Thymus (tissue), 11 donors: ENCODE results near the gene CHSY1. TPM values are rescaled to one million over a fixed set of nuclear protein-coding genes. Genes with fewer than 3 reads are reported as not detected.

ENCODE experiments used
- DNase-seq, 9 donors: peaks; one replicate each; pipeline ENCODE4 v3.0.0-alpha.2; 2013; ENCODE audit warnings: low spot score in 9 of 9, low read depth in 6 of 9, missing footprints in 1 of 9
- H3K27ac ChIP-seq, 2 donors: one replicate each; pipeline ENCODE4 v1.5.1; 2013; ENCODE audit warnings: control low read depth in 1 of 2, low read depth in 1 of 2, low read length in 1 of 2, mild to moderate bottlenecking in 1 of 2, moderate library complexity in 1 of 2
- H3K27me3 ChIP-seq, 2 donors: one replicate each; pipeline ENCODE4 v1.5.1; 2013; ENCODE audit warnings: low read length in 1 of 2; ENCODE audit not compliant: control insufficient read depth in 2 of 2, insufficient read depth in 1 of 2
- H3K36me3 ChIP-seq, 2 donors: one replicate each; pipeline ENCODE4 v1.5.1; 2013; ENCODE audit warnings: low read length in 1 of 2, mild to moderate bottlenecking in 1 of 2, moderate library complexity in 1 of 2; ENCODE audit not compliant: control insufficient read depth in 2 of 2, insufficient read depth in 2 of 2
- H3K4me1 ChIP-seq, 2 donors: one replicate each; pipeline ENCODE4 v1.5.1; 2013; ENCODE audit warnings: low read length in 2 of 2; ENCODE audit not compliant: control insufficient read depth in 2 of 2, insufficient read depth in 2 of 2
- H3K4me3 ChIP-seq, 2 donors: one replicate each; pipeline ENCODE4 v1.5.1; 2013; ENCODE audit warnings: low read length in 2 of 2, control low read depth in 1 of 2, mild to moderate bottlenecking in 1 of 2
- H3K9me3 ChIP-seq, 2 donors: one replicate each; pipeline ENCODE4 v1.5.1; 2013; ENCODE audit warnings: low read length in 1 of 2, mild to moderate bottlenecking in 1 of 2; ENCODE audit not compliant: control insufficient read depth in 2 of 2, insufficient read depth in 1 of 2
- WGBS: extraction: QIAGEN DNeasy Blood & Tissue Kit; methylation state at CpG from one replicate; pipeline ENCODE4 v1.1.7; 2013; 5-methylcytosine and 5-hydroxymethylcytosine counted together
- polyA plus RNA-seq: library from polyadenylated mRNA; stranded (reverse); fragments of 200-250 nt; gene quantifications from one replicate; pipeline ENCODE4 v1.2.3, GENCODE V29; 2013
- total RNA-seq: library from RNA; stranded (reverse); fragments of 120-200 nt; gene quantifications from one replicate; pipeline ENCODE4 v1.2.4, GENCODE V29; 2013
- donor health status: healthy.

Gene CHSY1
- total and polyA plus RNA-seq, 2 donors: 13.1 to 14.9 TPM

DNA sequence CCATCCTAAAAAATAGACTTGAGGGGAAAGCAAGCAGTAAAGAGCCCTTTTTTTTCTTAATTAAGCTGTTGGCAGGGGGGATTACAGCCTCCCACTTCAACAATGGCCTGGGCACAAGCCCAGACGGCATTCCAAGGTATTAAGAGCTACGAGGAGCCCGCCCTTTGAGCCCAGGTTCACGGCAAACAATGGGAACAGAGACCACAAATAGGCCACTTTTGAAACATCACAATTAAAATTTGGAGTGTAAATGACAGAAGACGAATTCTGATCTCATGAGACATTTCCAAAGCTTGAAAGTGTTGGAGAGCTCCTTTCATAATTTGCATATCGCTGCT, 8.9 kb downstream of the CHSY1 start:
- peaks cover 34 to 44% of the 10 kb centered on the region in 2 donors for H3K4me1 ChIP-seq
- H3K9me3 ChIP-seq: no peaks in the 10 kb centered on the region
- no peak for DNase-seq
- H3K36me3 ChIP-seq: no peaks in the 10 kb centered on the region
- no peak overlapping the region for H3K4me3 ChIP-seq
- no peaks in the 10 kb centered on the region for H3K27me3 ChIP-seq
- 76% methylated on average over 6 of the region's 6 CpGs for whole genome bisulfite sequencing
- H3K27ac ChIP-seq: peak overlapping the region in 1 of 2 donors; percentile 68

DNA sequence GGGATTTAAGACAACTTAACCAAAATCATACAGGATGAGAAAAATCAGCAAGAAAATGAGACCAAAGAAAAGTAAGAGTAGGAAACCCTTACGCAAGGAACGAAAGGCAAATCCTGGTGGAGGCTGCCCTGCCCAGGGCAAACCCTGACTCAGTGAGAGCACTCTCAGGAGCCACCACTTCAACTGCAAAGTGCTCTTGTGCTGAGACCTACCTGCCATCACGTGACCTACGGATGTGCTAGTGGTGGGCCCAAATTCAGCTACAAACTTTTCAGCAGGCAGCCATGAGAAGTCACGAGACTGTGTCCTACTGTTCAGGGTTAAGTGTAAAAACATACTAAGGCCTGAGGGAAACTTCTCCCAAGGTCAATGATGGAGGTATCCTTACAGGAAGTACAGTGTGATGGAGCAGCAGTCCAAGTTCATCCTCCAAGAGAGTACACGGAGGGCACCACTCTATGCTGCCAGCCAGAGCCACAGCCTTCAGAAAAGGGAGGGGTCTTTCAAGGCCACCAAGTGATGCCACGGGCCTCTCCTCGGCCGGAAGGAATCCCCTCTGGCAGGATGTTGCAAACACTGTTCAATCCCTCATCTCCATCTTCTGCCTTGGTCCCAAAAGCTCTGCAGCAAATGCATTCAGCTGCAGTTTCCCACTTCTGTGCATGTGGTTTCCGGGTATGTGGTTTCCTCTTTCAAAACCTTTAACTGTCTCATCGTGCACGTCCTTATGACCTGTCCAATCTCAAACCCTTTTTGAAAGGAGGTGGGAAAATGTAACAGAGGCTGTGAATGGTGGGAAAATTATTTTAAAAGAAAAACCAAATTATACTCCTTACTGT, 9.5 kb downstream of the CHSY1 start:
- Histone ChIP-seq H3K27me3 (no peaks in the 10 kb centered on the region), H3K9me3 (no peaks in the 10 kb centered on the region), H3K27ac (peak overlapping the region; percentile 49 to 68), H3K4me1 (peaks cover 34 to 44% of the 10 kb centered on the region in 2 donors), H3K4me3 (peak overlapping the region in 1 of 2 donors; percentile 23), H3K36me3 (no peaks in the 10 kb centered on the region)
- DNase-seq: peak in 7 of 9 donors; percentile 36 to 83 (median 50)
- WGBS: 23% methylated on average over 12 of the region's 12 CpGs

DNA sequence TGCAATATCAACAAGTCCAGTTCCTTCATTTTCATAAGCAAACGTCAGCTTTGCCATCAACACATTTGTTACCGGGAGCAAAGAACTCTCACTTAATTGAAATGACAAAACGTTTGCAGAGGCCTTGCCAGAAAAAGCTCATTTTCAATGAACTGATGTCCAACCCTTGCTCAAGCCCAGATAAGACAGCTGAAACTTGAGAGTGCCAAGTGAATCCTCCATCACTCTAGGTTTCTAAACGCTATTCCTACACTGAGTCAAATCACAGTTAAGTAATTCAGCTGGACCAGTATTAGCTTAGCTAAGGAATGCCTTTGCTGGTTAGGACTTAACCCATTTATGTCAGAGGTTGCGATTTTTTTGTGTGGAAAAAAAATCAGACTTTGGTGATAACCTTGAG, 11.5 kb downstream of the CHSY1 start:
- Histone ChIP-seq H3K9me3 (no peaks in the 10 kb centered on the region), H3K27ac (no peak overlapping the region), H3K4me1 (peaks cover 34 to 43% of the 10 kb centered on the region in 2 donors), H3K36me3 (no peaks in the 10 kb centered on the region), H3K27me3 (no peaks in the 10 kb centered on the region), H3K4me3 (no peak overlapping the region)
- 89% methylated on average over 5 of the region's 5 CpGs for WGBS
- DNase-seq: no peak

DNA sequence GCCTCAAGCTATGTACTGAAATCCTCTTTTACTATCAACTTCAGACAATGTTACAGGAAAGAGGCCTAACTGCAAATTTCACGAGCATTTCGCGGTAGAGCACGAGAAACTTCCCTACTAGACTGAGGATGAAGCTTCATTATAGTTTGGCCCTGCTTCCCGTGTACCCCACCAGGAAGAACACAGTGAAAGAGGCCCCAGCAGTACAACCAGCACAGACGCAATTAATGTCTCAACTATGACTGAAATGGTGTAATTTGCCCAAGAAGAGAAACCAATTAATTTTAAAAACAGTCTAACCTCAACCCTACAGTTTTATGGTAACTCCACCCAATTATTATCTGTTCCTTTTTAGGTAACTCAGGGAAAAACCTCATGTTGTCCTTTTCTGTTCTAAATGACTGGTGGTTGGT, 12.1 kb downstream of the CHSY1 start:
- Histone ChIP-seq H3K4me1 (peaks cover 29 to 37% of the 10 kb centered on the region in 2 donors), H3K36me3 (no peaks in the 10 kb centered on the region), H3K4me3 (no peak overlapping the region), H3K27ac (peak overlapping the region in 1 of 2 donors; percentile 15), H3K9me3 (no peaks in the 10 kb centered on the region), H3K27me3 (no peaks in the 10 kb centered on the region)
- DNase-seq: peak in 1 of 9 donors; percentile 33
- WGBS: 15% methylated on average over 6 of the region's 6 CpGs

DNA sequence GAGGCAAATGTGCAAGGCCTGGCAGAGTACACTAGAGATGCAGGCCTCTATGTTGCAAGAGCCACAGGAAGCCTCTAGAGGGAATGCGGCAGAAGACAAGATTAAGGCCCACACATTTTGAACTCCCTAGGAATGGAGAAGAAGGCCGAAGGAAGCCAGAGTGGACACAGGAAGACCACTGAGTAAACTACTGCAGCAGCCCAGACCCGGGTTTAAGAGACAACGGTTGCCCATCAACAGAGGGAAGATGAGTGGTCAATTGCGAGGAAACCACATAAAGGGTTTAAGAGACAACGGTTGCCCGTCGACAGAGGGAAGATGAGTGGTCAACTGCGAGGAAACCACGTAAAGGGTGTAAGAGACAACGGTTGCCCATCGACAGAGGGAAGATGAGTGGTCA, 14.6 kb downstream of the CHSY1 start:
- 86% methylated on average over 12 of the region's 12 CpGs for WGBS
- Histone ChIP-seq H3K4me1 (peaks cover 6 to 19% of the 10 kb centered on the region in 2 donors), H3K27me3 (no peaks in the 10 kb centered on the region), H3K36me3 (no peaks in the 10 kb centered on the region), H3K4me3 (no peak overlapping the region), H3K9me3 (no peaks in the 10 kb centered on the region), H3K27ac (no peak overlapping the region)
- DNase-seq: no peak

DNA sequence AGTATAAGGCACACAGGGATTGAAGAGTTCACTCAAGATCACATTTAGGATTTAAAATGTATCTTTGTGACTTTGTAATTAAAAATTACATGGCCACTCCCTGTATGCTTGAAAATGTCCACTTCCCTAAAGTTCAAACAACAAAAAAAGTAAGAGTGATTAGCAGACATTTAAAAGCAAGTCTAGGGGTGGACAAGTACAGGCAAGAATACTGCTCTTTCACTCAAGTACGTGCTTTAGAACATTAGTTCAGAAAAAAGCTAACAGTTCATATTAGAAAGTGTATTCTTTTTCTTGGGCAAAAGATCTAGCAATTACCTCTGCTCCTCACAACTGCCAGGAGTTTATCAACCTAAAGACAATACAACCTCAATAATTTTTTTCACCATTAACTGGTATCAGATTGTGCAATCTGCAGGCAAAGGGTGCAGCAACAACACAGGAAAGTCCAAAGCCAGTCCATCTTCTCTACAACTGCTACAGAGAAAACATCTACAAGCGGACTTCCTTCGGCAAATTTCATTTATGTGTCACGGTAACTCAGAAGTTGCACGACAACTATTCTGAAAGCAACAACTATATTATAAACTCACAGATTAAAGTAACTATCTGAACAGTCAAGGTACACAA, 18.1 kb downstream of the CHSY1 start:
- Histone ChIP-seq H3K36me3 (no peaks in the 10 kb centered on the region), H3K27ac (peak overlapping the region in 1 of 2 donors; percentile 49), H3K9me3 (no peaks in the 10 kb centered on the region), H3K4me1 (peaks cover 0 to 4% of the 10 kb centered on the region in 2 donors), H3K4me3 (no peak overlapping the region), H3K27me3 (no peaks in the 10 kb centered on the region)
- no peak for DNase-seq
- 89% methylated on average over 5 of the region's 5 CpGs for WGBS

DNA sequence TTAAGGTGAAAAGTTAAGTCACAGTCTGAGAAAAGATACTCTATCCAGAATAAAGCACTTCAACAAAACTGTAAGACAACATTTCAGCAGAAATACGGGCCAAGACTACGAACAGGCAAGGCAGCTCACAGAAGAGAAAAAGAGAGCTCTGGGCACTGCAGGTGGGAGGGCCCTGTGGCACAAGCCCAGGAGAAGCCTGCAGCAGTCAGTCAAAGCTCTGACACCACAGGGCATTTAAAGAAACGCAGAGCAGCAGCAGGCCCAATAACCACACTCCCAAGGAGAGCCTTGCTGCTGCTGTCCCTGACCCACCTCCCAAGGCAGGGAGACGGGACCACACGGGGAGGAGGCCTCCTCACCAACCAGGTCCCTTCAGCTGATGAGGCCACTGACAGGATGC, 19.2 kb downstream of the CHSY1 start:
- H3K4me3 ChIP-seq: no peak overlapping the region
- no peaks in the 10 kb centered on the region for H3K27me3 ChIP-seq
- WGBS: 86% methylated on average over 5 of the region's 5 CpGs
- DNase-seq: no peak
- H3K36me3 ChIP-seq: no peaks in the 10 kb centered on the region
- no peaks in the 10 kb centered on the region for H3K9me3 ChIP-seq
- peak overlapping the region in 1 of 2 donors; percentile 56 for H3K27ac ChIP-seq
- peaks cover 0 to 4% of the 10 kb centered on the region in 2 donors for H3K4me1 ChIP-seq

DNA sequence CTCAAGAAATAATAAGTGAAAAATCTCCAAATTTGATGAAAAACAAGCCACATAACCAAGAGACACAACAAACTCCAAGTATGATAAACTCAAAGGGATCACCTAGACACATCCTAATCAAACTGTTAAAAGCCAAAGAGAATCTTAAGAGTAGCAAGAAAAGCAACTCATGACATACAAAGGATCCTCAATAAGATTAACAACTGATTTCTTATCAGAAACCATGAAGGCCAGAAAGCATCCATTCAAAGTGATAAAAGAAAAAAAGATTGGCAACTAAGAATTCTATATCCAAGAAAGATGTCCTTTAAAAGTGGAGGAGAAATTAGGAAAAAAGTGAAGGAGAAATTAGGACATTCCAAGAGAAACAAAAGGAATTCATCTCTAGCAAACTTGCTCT, 23.5 kb downstream of the CHSY1 start:
- H3K4me1 ChIP-seq: peaks cover 4% of the 10 kb centered on the region in 2 donors
- H3K9me3 ChIP-seq: no peaks in the 10 kb centered on the region
- H3K4me3 ChIP-seq: no peak overlapping the region

DNA sequence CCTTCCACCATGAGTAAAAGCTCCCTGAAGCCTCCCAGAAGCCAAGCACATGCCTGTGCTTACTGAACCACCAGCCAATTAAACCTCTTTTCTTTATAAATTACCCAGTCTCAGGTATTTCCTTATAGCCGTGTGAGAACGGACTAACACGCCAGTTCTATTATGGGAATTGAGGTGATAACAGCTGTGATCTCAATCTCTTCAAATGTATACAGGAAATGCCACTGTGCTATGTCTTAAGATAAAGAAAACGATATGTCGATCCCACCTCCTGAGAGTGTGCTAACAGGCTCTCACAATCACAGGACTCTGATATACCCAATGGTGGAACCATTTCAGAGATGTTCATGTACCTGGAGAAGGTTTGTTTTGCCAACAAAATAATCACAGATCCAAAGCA, 26.2 kb downstream of the CHSY1 start:
- no peaks in the 10 kb centered on the region for H3K36me3 ChIP-seq
- 60% methylated on average over 5 of the region's 5 CpGs for WGBS
- no peak for DNase-seq
- no peaks in the 10 kb centered on the region for H3K27me3 ChIP-seq
- H3K4me3 ChIP-seq: no peak overlapping the region
- peaks cover 4 to 6% of the 10 kb centered on the region in 2 donors for H3K4me1 ChIP-seq
- no peaks in the 10 kb centered on the region for H3K9me3 ChIP-seq
- H3K27ac ChIP-seq: no peak overlapping the region

More for the DNA sequence above, 23.5 kb downstream of the CHSY1 start:
- DNase-seq: no peak
- H3K36me3 ChIP-seq: no peaks in the 10 kb centered on the region
- no peaks in the 10 kb centered on the region for H3K27me3 ChIP-seq
- H3K27ac ChIP-seq: no peak overlapping the region
